ENCODE measurements around the gene KCNK7.
A peak's percentile ranks its signal among the peaks of the same experiment; 100 is the strongest.
"Not testable (repeated sequence)": the region's sequence is repeated elsewhere in the genome, so short reads cannot be mapped to it uniquely, and the experiment has no call there.

The KCNK7 gene

DNA sequence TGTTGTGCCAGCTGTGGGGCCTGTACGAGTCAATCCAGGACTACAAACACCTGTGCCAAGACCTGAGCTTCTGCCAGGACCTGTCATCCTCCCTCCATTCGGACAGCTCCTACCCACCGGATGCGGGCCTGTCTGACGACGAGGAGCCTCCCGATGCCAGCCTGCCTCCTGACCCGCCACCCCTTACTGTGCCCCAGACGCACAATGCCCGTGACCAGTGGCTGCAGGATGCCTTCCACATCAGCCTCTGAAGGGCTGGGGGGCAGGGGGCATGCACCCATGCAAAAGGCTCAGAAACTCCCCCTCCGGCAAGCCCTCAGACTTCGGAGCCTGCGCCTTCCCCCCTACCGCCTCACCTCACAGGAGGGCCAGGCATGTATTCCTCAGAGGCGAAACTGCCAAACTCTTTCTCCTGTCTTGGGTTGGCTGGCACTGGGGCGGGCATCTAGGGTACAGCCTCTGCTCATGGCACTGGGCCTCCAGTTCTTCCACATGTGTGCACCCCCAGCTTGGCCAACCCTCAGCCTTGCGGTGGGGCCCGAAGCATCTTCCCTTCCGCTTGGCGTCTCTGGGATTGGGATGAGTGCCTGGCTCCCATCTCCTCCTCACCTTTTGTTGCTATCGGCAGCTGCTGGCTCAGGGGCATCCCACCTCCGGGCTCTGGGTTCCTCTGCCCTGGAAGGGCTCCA, 22.1 kb downstream of the KCNK7 start:
- no peak for DNase-seq (ENCODE audit: low read depth in 2 of 2)

DNA sequence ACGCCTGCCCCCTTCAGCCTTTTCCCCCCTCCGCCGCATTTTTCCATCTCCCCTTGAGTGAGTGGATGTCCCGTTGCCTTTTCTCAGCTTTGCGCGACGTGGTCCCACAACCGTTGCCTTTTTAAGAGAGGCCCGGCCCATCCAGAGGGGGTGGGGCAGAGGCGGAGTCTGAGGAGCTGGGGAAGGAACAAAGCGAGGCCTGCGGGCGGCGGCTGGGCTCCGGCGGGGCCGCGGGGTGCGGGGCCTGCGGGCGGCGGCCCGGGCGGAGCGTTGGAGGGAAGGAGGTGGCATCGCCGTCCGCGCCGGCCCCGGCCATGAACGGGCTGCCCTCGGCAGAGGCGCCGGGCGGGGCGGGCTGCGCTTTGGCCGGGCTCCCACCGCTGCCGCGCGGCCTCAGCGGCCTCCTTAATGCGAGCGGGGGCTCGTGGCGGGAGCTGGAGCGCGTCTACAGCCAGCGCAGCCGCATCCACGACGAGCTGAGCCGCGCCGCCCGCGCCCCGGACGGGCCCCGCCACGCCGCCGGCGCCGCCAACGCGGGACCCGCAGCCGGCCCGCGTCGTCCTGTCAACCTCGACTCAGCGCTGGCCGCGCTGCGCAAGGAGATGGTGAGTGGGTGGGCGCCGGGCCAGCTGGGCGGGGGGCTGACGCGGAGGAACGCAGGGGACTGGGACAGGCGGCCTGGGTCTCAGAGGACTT, 23.1 kb downstream of the KCNK7 start, which contains the start of gene FAM89B:
FAM89B (plus strand) TSS at position 183 of the 696 bp plus-strand sequence; CDS start at position 315, 132 bp downstream.
- DNase-seq (ENCODE audit: low read depth in 2 of 2), result peak; percentile 85 to 87

DNA sequence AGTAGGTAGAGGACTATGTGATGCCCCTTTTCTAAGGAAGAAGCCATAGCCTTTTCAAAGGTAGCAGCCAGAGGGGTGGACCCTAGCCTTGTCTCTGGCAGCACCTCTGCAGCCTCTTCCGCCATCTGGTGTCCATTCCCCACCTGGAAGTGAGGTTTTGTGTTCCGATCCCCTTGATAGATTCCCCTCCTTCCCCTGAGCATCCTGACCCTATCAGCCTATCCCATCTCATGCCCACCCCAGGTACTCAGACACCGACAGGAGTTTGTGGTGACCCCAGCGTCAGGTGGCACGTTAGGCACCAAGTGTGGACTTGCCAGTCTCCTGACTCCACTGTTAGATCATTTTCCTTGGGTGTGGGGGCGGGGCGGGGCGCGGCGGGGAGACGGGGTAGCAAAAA, 23.7 kb downstream of the KCNK7 start:
- no peak for DNase-seq (ENCODE audit: low read depth in 2 of 2)

DNA sequence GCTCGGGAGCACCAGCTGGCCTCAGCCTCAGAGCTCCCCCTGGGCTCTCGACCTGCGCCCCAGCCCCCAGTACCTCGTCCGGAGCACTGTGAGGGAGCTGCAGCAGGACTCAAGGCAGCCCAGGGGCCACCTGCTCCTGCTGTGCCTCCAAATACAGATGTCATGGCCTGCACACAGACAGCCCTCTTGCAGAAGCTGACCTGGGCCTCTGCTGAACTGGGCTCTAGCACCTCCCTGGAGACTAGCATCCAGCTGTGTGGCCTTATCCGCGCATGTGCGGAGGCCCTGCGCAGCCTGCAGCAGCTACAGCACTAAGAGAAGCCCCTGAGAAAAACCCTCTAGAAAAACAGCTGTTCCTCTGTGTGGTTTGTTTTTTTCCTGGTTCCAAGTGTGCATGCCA, 24.2 kb downstream of the KCNK7 start:
- no peak for DNase-seq (ENCODE audit: low read depth in 2 of 2)

DNA sequence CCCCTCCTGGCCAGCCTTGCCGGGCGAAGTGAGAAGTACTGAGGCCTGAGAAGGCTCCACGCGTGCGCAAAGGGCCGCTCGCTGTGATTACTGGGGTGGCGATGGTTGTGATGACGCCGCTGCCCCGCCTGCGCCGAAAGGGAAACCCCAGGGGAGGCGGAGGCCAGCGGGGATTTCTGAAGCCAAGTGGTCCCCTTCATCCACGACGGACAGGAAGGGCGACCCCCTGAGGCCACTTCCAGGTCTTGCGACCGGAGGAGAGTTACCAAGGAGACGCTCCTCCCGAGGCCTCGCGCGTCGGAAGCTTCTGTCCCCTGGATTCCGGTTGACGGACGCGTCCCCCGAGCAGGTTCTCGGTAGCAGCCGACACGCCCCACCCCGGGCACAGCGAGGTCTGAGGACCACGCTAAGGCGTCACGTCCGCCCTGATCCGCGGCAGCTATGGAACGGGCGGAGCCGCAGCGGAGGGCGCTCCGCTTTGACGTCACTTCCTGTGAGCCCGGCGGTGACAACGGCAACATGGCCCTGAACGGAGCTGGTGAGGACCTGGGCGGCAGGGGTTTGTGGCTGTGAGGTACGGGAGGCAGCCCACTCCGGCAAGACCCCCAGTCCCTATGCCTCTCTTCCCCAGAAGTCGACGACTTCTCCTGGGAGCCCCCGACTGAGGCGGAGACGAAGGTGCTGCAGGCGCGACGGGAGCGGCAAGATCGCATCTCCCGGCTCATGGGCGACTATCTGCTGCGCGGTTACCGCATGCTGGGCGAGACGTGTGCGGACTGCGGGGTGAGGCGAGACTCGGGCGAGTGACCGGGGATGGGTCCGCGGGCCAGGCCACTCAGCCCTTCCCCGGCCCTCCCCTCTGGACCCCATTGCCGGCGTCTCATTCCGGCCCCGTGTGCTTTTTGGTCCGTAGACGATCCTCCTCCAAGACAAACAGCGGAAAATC, 25.4 kb downstream of the KCNK7 start, which contains the start of gene ZNRD2:
ZNRD2 (plus strand) TSS at position 505 of the 946 bp plus-strand sequence; CDS start at position 520, 15 bp downstream.
- DNase-seq (ENCODE audit: low read depth in 2 of 2), result peak; percentile 98 to 99

DNA sequence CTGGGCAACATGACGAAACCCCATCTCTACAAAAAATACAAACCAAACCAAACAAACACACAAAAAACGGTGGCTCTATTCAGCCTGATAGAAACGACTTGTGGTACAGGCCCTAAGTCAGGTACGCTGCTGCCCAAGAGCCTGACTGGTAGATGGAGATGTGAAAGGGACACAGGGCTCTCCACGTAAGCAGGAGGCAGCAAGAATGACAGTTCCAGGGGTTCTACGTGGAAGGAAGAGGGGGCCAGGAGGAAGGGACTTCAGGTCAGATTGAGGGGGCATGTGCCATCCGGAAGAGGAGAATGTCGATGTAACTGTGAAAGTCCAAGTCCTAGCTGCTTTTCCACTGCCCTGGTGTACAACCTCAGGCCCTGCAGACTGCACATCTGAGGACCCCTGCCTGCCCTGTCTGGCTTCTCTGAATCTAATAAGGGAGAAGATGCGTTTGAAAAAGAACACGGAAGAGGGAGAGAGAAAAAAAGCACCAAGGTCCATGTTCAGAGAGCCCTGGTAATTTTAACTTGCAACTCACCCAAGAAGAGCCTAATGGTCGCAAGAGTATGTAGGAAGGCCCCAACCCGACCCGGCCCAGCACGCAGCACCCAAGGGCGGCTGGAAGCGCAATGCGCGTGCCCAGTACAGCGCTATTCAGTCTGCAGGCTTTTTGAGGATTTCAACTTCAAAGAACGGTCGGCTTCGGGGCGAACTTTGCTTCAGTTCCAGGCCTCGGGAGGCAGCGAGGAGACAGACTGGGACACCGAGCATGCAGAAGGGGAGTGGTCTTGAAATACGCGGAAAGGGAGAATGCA, 26.2 kb downstream of the KCNK7 start:
- no peak for DNase-seq (ENCODE audit: low read depth in 2 of 2)

DNA sequence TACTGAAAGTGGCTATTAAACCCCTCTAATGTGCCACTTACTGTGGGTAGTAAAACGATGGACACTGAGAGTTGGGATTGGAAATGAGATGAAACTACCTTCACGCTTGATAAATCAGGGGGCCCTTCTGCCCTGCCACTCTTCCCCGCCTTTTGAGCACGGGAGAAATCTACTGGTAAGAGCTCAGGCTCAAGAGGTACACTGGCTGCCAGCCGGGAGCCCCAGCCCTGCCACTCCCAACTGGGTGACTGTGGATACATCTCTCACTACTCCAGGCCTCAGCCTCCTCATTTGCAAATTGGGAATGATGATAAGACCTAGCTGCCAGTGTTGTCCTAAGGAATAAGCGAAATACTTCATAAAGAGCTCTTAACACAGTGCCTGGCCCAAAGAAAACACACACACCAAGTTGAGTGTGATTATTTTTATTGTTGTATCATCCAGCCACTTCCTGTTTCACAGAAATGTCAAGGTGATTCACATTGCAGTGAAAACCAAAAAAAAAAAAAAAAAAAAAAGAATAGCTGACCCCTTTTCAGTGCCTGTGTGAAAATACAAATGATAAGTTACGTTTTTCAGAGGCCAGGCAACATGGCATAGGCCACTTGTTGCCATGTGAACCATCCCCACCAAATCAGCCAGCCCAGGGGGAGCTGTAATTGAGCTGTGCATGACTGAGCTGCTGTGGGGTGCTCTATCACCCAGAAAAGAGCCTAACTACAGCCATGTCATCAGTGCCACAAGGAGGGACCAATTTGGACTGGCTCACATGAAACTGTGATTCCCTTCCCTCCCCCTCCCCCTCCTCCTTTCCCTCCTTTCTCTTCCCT, 29.8 kb downstream of the KCNK7 start:
- no peak for DNase-seq (ENCODE audit: low read depth in 2 of 2)

DNA sequence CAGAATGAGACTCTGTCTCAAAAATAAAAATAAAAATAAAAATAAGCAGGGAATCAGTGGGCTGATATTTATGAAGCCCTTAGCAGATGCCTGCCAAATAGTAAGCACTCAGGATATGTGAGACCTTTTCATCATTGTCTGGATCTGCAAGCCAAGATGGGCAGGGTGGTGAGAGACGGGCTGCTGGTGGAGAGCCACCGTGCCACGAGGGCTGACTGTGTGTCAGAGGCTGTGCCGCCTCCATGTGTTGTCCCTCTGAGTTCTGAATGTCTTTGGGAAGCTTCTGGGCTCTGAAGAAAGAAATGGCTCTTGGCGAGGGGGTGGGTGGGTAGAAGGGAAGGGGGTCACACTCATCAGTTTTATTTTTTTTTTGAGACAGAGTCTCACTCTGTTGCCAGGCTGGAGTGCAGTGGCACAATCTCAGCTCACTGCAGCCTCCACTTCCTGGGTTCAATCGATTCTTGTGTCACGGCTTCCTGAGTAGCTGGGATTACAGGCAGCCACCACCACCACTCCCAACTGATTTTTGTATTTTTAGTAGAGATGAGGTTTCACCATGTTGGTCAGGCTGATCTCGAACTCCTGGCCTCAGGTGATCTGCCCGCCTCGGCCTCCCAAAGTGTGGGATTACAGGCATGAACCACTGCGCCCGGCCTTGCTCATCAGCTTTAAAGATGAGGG, 30.6 kb downstream of the KCNK7 start:
- not testable (repeated sequence) for DNase-seq (ENCODE audit: low read depth in 2 of 2)

DNA sequence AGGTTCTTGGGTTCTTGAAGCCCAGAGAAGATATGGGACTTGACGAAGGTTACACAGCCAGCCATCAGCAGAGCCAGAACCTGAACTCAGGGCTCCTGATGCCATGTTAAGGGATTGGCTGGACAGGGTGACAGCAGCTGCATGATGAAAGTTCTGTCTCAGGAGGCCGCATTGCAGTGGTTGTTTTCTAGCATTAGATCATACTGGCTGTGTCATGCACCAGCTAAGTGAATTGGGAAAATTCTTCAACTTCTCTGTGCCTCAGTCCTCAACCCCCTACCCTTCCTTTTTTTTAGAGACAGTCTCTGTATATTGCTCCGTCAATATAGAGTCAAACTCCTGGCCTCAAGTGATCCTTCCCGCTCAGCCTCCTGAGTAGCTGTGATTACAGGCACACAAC, 32.0 kb downstream of the KCNK7 start:
- DNase-seq (ENCODE audit: low read depth in 2 of 2), result no peak

DNA sequence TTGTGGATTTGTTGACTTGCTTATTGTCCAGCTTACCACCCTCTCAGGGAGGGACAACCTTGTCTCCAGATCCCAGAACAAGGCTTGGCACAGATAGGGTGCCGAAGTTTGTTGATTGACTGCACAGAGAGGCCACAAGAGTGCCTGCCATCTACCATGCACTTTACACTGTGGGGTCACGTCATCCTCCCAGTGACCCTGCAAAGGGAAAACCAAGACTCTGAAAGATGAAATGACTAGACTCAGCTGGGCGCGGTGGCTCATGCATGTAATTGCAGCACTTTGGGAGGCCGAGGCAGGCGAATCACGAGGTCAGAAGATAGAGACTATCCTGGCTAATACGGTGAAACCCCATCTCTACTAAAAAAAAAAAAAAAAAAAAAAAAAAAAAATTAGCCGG, 32.8 kb downstream of the KCNK7 start:
- no peak for DNase-seq (ENCODE audit: low read depth in 2 of 2)

DNA sequence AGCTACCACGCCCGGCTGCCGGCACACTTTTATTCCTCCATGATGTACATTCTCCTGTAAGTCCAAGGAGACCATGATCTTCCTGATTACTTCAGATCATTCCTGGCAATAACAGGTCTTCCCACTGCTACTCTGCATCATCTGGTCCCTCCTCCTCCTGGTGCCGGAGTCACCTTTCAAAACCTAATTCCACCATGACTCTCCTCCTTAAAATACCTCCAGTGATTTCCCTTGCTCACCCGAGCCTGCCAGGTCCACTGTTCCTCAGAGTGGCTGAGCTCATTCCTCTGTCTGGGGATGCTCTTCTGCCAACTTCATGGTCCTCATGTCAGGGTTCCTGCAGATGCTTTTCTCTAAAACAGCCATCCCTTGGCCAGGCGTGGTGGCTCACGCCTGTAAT, 33.6 kb downstream of the KCNK7 start:
- no peak for DNase-seq (ENCODE audit: low read depth in 2 of 2)

DNA sequence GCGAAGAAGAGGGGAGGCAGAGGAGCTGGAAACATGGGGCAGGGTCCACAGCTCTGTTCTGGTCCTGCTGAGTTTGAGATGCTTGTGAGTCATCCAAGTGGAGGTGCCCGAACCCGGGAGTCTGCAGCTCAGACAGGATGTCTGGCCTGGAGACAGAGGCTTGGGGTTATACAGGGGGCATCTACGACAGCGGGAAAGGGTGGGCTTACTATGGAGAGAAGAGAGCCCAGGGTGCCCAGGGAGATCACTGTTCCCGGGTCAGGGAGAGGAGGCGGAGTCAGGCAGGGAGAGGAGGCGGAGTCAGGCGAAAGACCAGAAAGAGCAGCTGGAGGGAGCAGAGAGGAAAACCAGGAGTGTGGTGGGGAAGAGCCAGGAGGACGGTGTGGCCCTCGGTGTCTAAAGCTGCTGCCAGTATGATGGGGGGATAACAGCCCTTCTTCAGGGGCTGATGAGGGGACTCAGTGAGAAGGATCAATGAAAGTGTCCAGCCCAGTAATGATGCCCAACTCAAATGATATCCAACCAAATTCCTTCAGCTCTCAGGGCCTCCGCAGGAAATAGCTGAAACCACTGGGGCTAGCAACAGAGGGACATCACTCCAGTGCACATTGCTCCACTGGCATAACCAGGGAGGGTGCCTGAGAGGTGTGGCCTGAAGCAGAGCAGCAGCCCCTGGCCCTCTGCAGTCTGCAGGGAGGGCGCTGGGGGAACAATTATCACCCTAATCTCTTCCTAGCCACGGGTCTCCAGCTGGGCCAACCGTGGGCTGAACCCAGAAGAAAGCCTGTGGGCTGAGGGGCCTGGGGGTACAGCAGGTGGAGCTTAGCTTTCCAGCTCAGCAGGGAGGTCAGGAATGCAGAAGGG, 34.8 kb downstream of the KCNK7 start:
- DNase-seq (ENCODE audit: low read depth in 2 of 2), result no peak

DNA sequence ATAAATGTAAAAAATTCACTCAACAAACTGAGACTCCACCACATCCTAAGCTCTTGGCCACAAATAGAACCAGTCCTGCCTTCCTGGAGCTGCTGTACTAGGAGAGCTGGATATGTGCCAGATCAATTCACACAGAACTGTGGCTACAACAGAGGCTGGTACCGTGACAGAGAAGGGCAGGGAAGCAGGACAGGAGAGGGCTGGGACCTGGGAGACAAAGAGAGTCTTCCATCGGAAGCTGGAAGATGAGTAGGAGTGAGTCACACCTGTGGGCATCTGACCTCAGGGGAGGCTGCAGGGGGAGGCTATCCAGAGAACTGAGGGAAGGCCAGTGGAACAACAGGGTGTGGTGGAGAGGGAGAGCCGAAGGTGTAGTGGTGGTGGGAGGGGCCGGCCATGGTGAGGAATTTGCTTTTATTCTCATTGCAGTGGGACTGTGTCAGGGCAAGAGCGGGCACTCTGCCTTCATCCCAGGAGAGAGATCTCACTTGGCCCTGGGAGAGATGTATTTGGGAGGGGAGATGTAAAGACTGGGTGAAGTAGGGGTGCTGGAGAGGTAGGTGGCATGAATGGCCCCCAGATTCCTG, 35.6 kb downstream of the KCNK7 start:
- no peak for DNase-seq (ENCODE audit: low read depth in 2 of 2)

DNA sequence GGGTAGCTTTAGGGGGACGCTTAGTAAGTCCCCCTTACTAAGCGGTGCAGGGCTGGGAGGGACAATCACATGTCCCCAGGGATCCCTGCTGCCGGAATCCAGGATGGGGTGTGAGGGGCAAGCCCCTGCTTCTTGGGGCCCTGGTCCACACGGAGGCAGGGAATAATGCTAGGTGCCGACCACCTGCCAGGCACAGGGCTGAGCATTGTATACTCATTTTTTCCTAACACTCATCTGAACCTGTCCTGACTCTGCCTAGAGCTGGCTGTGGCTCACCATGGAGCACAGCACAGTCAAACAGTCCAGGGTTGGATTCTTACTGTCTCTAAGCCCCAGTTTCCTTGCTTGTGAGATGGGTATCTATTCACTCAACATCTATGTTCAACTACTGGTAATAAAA, 36.1 kb downstream of the KCNK7 start:
- DNase-seq (ENCODE audit: low read depth in 2 of 2), result no peak

DNA sequence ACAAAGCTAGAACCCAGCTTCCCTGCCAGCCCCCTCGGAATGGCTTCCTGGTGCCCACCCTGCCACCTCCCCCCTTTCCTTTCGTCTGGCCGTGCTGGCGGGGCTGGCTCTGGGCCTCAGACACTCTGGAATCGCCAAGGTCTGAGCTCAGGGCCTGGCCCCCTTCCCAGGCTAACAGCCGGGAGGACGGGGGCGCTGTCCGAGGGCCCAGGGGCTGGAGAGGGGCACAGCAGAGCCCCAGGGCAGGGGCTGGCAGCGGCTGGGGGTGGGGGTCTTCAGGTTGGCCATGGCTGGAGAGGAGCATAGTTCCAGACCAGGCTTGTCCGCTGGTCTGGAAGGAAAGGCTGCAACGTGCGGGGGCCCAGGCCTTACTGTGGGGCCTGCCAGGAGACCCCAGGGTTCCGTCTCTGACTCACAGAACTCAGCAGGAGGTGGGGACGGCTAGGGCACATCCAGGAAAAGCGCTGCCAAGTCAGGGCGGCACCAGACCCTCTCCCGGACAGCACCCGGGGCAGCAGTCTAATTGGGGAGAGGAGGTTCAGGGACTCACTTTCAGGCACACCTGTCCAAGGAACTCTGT, 36.6 kb downstream of the KCNK7 start:
- no peak for DNase-seq (ENCODE audit: low read depth in 2 of 2)

DNA sequence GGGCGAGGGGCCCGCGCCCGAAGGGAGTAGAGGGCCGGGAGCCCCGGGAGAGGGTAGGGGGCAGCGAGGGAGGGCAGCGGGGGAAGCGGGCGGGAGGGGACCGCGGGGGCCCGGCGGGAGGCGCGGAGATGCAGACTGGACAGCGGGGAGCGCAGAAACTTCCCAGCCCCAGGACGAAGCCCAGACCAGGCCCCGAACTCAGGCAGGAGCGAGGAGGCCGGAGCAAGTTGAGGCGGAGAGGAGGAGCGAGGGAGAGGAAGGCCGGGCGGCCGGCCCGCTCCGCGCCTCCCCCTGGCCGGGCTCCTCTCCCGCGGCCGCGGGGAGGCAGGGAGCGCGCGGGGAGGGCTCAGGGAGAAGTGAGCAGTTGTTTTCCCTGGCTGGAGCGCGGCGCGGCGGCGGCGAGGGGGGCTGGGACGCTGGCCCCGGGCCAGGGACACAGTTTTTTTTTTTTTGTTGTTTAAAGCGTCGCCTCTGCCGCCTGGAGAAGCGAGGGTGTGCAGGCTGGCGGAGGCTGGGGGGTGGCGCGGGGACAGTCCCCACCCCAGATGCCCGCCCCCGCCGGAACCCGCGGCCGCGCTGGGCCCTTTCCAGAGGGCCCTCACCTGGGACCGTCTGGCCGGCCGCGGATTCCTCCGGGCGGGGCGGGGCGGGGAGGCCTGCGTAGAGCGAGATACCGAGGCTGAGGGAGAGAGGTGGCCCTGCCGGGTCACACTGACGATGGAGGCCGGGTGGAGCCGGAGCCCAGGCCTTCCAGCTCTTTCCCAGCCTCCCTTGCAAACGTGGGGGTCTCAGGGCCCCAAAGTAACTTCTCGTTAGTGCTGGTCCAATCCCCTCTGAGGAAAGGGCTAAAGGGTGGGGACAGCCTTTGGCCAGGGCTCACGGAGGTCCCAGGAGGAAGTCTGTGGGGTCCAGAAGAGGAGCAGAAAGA, 37.3 kb downstream of the KCNK7 start, which contains the start of gene LTBP3:
LTBP3 (minus strand) TSS at position 358 of the 928 bp plus-strand sequence. CDS start 400 bp downstream, outside the sequence.
- no peak for DNase-seq (ENCODE audit: low read depth in 2 of 2)
